GM21717 (cell line): ENCODE measurements around the gene NFKBIZ.
"Not testable (repeated sequence)": the region's sequence is repeated elsewhere in the genome, so short reads cannot be mapped to it uniquely, and the experiment has no call there.

Experiments used
- ATAC-seq: cut with Tn5 transposase; IDR thresholded peaks from one replicate; pipeline ENCODE4 v1.9.1; 2021; ENCODE audit warnings: mild to moderate bottlenecking, moderate library complexity; ENCODE audit not compliant: unreplicated experiment

The NFKBIZ gene

DNA sequence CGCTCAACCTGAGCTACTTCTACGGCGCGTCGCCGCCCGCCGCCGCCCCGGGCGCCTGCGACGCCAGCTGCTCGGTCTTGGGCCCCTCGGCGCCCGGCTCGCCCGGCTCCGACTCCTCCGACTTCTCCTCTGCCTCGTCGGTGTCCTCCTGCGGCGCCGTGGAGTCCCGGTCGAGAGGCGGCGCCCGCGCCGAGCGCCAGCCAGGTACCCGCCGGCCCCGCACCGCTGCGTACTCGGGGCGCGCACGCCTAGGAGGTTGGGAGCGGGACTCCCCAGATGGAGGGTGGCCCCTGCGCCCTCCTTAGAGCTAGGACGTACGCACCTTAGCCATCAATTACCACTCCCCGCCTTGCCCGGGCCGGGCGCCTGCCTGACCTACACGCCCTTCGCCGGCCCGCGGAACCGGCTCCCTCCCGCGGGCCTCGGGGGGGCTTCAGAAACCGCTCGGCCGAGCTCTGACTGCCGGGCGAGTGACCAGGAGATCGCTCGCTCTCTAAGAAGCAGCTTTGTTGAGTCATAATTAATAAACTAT lies 466 bp downstream of the NFKBIZ start:
- peak; percentile 24 for ATAC-seq

- no peak for ATAC-seq
These were observed 1.1 kb downstream of the NFKBIZ start for GRCh38 chr3:101850246-101851051.

DNA sequence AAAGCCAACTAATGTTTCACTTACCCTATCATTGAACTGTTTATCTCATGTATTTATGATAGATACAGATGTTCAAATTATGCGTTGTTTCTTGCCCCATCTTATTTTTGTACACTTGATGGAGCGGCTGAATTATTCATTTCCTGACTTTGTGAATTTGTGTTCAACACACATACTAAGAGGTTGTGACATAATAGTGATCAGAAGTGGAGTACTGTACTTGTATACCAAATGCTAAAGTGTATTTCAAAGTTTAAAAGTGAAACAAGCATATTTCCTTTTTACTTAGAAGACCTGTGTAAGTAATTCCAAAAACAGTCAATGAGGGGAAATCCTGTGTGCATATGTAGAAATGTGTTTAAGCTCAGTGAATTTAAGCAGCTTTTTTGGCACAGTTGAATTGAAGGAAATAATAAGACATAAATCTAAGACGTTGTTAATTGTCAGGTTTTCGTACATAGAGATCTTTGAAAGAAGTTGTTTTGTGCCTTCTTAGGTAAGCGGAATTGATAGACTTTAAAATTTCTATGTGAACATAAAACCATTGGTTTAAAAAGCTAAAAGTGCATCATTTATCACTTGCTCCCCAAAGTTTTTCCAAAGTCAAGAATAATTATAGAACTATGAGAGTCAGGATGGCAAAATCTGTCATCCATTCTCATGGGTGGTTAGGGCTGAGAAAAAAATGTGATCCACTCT lies 1.9 kb downstream of the NFKBIZ start:
- no peak for ATAC-seq

DNA sequence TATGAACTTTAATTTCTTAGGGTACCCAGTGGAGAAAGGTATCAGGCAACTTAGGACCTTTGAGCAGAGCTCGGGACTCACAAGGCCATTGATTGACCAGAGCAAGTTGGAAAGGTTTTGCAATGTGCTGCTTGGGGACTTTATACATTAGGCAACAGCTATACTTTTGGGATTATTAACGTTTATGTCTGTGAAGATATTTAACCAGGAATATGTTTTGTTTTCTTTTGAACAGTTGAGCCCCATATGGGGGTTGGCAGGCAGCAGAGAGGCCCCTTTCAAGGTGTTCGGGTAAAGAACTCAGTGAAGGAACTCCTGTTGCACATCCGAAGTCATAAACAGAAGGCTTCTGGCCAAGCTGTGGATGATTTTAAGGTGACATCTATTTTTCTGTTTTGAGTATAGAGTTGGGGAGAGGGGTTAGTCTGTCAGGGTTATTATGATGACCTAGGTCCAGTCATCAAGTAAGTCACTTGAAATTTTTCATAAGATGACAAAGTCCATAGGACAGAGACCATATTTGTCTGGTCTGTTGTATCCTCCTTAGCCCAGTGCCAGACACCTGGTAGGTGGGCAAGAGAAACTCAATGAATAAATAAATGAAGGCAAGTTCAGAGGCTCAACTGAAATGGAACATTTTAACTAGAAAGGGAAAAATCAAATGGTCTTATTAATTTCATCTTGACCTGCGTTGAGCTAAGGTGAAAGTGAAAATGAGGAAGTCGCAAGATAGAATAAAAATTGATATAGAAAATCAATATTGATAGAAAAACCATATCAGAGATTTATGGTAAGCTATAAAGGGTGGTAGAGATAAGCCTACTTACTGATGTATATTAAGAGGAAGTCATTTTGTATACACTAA lies 2.8 kb downstream of the NFKBIZ start:
- no peak for ATAC-seq

GRCh38 chr3:101852983-101853840 lies 3.9 kb downstream of the NFKBIZ start:
- no peak for ATAC-seq

- ATAC-seq, result no peak
These were observed 4.7 kb downstream of the NFKBIZ start for GRCh38 chr3:101853982-101854381.

- ATAC-seq, result no peak
These were observed 5.4 kb downstream of the NFKBIZ start for GRCh38 chr3:101854608-101855304.

GRCh38 chr3:101857301-101857741 lies 8.0 kb downstream of the NFKBIZ start:
- no peak for ATAC-seq

- no peak for ATAC-seq
These were observed 9.2 kb downstream of the NFKBIZ start for GRCh38 chr3:101858464-101859030.

DNA sequence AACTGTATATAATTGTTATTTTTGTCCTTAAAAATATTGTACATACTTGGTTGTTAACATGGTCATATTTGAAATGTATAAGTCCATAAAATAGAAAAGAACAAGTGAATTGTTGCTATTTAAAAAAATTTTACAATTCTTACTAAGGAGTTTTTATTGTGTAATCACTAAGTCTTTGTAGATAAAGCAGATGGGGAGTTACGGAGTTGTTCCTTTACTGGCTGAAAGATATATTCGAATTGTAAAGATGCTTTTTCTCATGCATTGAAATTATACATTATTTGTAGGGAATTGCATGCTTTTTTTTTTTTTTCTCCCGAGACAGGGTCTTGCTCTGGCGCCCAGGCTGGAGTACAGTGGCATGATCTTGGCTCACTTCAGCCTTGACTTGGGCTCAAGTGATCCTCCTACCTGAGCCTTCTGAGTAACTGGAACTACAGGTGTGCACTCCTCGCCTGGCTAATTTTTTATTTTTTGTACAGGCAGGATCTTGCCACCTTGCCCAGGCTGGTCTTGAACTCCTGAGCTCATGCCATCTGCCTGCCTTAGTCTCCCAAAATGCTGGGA lies 10.7 kb downstream of the NFKBIZ start:
- no peak for ATAC-seq

DNA sequence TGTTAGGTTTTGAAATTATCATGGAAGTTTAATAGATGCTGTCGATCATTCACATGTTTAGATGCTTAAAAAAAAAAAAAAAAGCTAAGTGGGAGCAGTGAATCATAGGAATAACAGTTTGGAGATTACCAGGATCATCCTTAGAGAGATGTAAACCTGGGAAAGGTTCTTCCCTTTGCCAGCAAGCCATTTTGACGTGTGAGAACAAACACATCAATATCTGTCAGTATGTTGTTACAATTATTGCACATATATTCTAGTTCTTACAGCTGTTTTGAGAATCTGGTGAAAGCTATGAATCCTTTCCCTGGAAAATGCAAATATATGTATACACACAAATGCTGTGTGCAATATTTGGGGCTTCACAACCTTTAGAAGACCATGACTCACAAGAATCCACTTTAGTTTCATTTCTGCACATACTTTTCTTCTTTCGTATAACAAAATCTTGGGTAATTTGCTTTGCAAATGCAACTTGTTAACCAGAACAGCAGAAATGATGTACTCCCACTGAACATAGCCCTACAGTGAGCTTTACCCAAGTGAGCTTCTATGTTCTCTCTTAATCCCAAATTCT lies 12.0 kb downstream of the NFKBIZ start:
- ATAC-seq, result peak; percentile 55

GRCh38 chr3:101861789-101862415 lies 12.6 kb downstream of the NFKBIZ start:
- no peak for ATAC-seq

DNA sequence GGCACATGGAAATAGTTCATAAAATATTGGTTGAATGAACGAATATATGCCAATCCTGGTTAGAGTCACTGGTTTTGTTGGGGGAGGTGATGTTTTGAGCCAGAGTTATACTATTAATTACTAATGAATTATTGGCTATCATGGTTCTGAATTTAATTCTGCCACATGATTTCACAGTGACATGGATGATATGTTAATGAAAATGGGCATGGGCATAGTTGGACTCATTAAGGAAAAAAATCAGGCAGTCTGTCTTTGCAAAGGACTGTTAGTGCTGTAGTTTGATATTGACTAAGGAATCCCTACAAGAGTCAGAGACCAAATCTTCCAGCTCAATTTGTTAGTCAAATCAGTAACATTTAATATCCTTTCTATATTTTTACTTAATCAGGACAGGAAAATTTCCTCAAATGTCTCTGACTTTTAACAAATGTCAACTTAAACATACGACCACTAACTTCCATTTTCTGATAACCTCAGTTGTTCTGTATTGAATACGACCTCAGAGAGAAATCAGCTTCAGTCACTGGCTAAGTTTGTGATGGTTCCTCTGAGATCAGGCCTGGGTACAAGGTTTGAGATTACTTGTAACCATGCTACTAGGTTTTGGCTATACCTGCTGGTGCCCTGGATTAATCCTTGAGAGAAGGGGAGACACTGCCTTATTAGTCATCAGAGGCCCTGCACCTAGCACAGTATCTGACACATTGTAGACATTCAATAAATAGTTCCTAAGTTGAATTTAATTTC lies 13.3 kb downstream of the NFKBIZ start:
- ATAC-seq, result no peak

GRCh38 chr3:101864926-101865325 lies 15.6 kb downstream of the NFKBIZ start:
- ATAC-seq, result not testable (repeated sequence)

- ATAC-seq, result no peak
These were observed 16.6 kb downstream of the NFKBIZ start for GRCh38 chr3:101865751-101866509.

DNA sequence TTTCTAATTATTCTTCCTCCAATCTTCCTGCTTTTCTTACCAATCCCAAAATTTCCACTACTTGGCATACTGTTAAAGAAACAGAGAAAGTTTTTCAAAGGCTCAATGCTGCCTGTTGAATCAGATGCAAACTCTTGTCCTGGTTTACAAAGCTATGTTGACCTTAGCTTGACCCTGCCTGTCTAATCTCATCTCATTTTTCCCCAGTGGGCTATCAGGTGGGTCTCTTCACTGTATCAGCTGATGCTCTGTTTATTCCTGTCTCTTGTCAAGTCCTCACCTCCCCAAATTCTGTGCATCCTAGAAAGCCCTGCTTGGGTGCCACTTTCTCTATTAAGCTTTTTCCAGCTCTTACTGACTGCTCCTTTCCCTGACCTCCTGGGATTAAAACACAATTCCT lies 18.2 kb downstream of the NFKBIZ start:
- ATAC-seq, result no peak

GRCh38 chr3:101867996-101868395 lies 18.7 kb downstream of the NFKBIZ start:
- ATAC-seq, result no peak
